Measurements from ENCODE around the gene DDX17. TPM values are rescaled to one million over a fixed set of nuclear protein-coding genes. Genes with fewer than 3 reads are reported as not detected.

DDX17 gene
- total RNA-seq, 1 donor from 2014 or later, result 466 TPM

- DNase-seq (ENCODE audit: extremely low spot score, unreplicated experiment), result no peak
- Mint-ChIP-seq H3K4me3 (ENCODE audit: unreplicated experiment) (no peak overlapping the region), H3K27ac (ENCODE audit: unreplicated experiment) (no peak overlapping the region), H3K36me3 (ENCODE audit: unreplicated experiment) (no peaks in the 10 kb centered on the region), H3K4me1 (ENCODE audit: unreplicated experiment) (peaks cover 5% of the 10 kb centered on the region), H3K9me3 (ENCODE audit: unreplicated experiment) (no peaks in the 10 kb centered on the region), H3K27me3 (ENCODE audit: unreplicated experiment) (no peaks in the 10 kb centered on the region)
- TF ChIP-seq, protein P1, sequence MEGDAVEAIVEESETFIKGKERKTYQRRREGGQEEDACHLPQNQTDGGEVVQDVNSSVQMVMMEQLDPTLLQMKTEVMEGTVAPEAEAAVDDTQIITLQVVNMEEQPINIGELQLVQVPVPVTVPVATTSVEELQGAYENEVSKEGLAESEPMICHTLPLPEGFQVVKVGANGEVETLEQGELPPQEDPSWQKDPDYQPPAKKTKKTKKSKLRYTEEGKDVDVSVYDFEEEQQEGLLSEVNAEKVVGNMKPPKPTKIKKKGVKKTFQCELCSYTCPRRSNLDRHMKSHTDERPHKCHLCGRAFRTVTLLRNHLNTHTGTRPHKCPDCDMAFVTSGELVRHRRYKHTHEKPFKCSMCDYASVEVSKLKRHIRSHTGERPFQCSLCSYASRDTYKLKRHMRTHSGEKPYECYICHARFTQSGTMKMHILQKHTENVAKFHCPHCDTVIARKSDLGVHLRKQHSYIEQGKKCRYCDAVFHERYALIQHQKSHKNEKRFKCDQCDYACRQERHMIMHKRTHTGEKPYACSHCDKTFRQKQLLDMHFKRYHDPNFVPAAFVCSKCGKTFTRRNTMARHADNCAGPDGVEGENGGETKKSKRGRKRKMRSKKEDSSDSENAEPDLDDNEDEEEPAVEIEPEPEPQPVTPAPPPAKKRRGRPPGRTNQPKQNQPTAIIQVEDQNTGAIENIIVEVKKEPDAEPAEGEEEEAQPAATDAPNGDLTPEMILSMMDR (IDR thresholded peaks at IDR 0.05), result no peak
Measured at GRCh38 chr22:38531251-38531938, 25.3 kb upstream of the DDX17 start.

- Mint-ChIP-seq H3K36me3 (ENCODE audit: unreplicated experiment) (no peaks in the 10 kb centered on the region), H3K27me3 (ENCODE audit: unreplicated experiment) (peaks cover 10% of the 10 kb centered on the region), H3K4me1 (ENCODE audit: unreplicated experiment) (no peaks in the 10 kb centered on the region), H3K4me3 (ENCODE audit: unreplicated experiment) (no peak overlapping the region), H3K27ac (ENCODE audit: unreplicated experiment) (no peak overlapping the region), H3K9me3 (ENCODE audit: unreplicated experiment) (no peaks in the 10 kb centered on the region)
- no peak for DNase-seq (ENCODE audit: extremely low spot score, unreplicated experiment)
- TF ChIP-seq, protein P1 (IDR thresholded peaks at IDR 0.05), result no peak
Measured at GRCh38 chr22:38524429-38524828, 18.3 kb upstream of the DDX17 start.

DNA sequence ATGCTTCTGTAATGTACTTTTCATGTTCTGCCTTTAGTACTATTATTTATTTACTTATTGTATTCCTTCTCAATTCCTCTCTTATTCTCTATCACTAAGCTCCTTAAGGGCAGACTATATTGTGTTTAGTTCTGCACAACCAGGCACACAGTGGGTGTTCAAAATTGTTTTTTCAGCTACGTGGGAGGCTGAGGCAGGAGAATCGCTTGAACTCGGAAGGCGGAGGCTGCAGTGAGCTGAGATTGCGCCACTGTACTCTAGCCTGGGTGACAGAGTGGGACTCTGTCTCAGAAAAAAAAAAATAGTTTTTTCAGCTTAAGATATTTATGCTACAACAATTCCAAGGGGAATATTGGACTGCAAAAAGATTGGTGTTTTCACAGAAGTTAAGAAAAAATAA, 17.4 kb upstream of the DDX17 start:
- Mint-ChIP-seq H3K27me3 (ENCODE audit: unreplicated experiment) (peaks cover 10% of the 10 kb centered on the region), H3K4me1 (ENCODE audit: unreplicated experiment) (no peaks in the 10 kb centered on the region), H3K36me3 (ENCODE audit: unreplicated experiment) (no peaks in the 10 kb centered on the region), H3K9me3 (ENCODE audit: unreplicated experiment) (no peaks in the 10 kb centered on the region), H3K27ac (ENCODE audit: unreplicated experiment) (no peak overlapping the region), H3K4me3 (ENCODE audit: unreplicated experiment) (no peak overlapping the region)
- no peak for DNase-seq (ENCODE audit: extremely low spot score, unreplicated experiment)
- TF ChIP-seq, protein P1 (IDR thresholded peaks at IDR 0.05), result no peak

GRCh38 chr22:38523029-38523428, 16.9 kb upstream of the DDX17 start:
- no peak for DNase-seq (ENCODE audit: extremely low spot score, unreplicated experiment)
- TF ChIP-seq, protein P1 (IDR thresholded peaks at IDR 0.05), result no peak
- no peaks in the 10 kb centered on the region for H3K4me1 Mint-ChIP-seq (ENCODE audit: unreplicated experiment)
- H3K27ac Mint-ChIP-seq (ENCODE audit: unreplicated experiment), result no peak overlapping the region
- H3K36me3 Mint-ChIP-seq (ENCODE audit: unreplicated experiment), result no peaks in the 10 kb centered on the region
- H3K4me3 Mint-ChIP-seq (ENCODE audit: unreplicated experiment), result no peak overlapping the region
- peaks cover 10% of the 10 kb centered on the region for H3K27me3 Mint-ChIP-seq (ENCODE audit: unreplicated experiment)
- no peaks in the 10 kb centered on the region for H3K9me3 Mint-ChIP-seq (ENCODE audit: unreplicated experiment)

DNA sequence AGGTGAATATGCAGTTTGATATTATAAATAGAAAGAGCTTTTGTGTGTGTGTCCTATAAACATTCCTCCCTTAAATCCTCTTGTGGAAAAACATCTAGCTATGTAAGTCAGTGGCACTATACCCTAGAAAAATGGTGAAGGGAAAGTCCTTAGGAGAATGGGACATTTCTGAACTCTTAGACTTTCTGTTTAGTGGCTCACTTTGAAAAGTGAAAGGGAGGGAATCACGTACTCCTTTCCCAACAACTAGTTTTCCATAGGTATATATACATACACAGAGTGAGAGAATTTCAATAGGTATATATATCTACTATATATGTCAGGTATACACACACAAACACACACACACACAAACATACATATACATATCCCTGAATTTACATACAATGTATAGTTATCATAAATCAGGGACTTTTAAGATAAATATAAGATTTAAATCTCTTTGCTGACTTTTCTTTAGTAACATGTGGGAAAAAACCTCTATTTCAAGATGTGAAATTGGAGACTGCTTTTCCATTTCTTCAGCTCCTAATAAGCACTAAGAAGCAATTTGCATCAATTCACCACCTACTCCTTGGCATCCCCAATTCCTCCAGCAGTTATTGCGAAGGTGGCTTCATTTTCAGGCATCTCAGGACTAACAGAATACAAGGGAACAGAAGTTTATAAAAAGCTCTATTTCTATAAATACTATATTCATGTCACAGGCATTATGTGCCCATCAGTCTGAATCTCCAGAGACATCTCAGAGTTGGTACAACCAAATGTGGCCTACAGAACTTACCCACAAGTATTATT, 13.5 kb upstream of the DDX17 start:
- no peak overlapping the region for H3K27ac Mint-ChIP-seq (ENCODE audit: unreplicated experiment)
- H3K36me3 Mint-ChIP-seq (ENCODE audit: unreplicated experiment), result no peaks in the 10 kb centered on the region
- TF ChIP-seq, protein P1 (IDR thresholded peaks at IDR 0.05), result no peak
- no peaks in the 10 kb centered on the region for H3K4me1 Mint-ChIP-seq (ENCODE audit: unreplicated experiment)
- H3K27me3 Mint-ChIP-seq (ENCODE audit: unreplicated experiment), result peaks cover 3% of the 10 kb centered on the region
- H3K9me3 Mint-ChIP-seq (ENCODE audit: unreplicated experiment), result no peaks in the 10 kb centered on the region
- H3K4me3 Mint-ChIP-seq (ENCODE audit: unreplicated experiment), result no peak overlapping the region
- DNase-seq (ENCODE audit: extremely low spot score, unreplicated experiment), result no peak
